ENCODE measurements around the gene CHRNA1.

Gene CHRNA1

GRCh38 chr2:174764280-174765255, at the start of gene CHRNA1:
Gene CHRNA1 (minus strand): TSS chr2:174764472. CDS start chr2:174764394, 78 bp downstream.
- TF ChIP-seq, protein P1, sequence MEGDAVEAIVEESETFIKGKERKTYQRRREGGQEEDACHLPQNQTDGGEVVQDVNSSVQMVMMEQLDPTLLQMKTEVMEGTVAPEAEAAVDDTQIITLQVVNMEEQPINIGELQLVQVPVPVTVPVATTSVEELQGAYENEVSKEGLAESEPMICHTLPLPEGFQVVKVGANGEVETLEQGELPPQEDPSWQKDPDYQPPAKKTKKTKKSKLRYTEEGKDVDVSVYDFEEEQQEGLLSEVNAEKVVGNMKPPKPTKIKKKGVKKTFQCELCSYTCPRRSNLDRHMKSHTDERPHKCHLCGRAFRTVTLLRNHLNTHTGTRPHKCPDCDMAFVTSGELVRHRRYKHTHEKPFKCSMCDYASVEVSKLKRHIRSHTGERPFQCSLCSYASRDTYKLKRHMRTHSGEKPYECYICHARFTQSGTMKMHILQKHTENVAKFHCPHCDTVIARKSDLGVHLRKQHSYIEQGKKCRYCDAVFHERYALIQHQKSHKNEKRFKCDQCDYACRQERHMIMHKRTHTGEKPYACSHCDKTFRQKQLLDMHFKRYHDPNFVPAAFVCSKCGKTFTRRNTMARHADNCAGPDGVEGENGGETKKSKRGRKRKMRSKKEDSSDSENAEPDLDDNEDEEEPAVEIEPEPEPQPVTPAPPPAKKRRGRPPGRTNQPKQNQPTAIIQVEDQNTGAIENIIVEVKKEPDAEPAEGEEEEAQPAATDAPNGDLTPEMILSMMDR (conservative IDR thresholded peaks at IDR 0.05; ENCODE audit: control insufficient read depth, insufficient read depth, low read depth, low read length), result no peak
- no peak within 1 kb of the TSS for H3K4me3 ChIP-seq (ENCODE audit: control insufficient read depth, low read depth, low read length)
- DNase-seq (ENCODE audit: low read depth), result peak; percentile 41

GRCh38 chr2:174812037-174812436, 47.8 kb upstream of the CHRNA1 start:
- no peak overlapping the region for H3K4me3 ChIP-seq (ENCODE audit: control insufficient read depth, low read depth, low read length)
- TF ChIP-seq, protein P1 (conservative IDR thresholded peaks at IDR 0.05; ENCODE audit: control insufficient read depth, insufficient read depth, low read depth, low read length), result no peak
- DNase-seq (ENCODE audit: low read depth), result no peak

GRCh38 chr2:174807931-174808330, 43.7 kb upstream of the CHRNA1 start:
- no peak for DNase-seq (ENCODE audit: low read depth)
- TF ChIP-seq, protein P1 (conservative IDR thresholded peaks at IDR 0.05; ENCODE audit: control insufficient read depth, insufficient read depth, low read depth, low read length), result no peak
- no peak overlapping the region for H3K4me3 ChIP-seq (ENCODE audit: control insufficient read depth, low read depth, low read length)

DNA sequence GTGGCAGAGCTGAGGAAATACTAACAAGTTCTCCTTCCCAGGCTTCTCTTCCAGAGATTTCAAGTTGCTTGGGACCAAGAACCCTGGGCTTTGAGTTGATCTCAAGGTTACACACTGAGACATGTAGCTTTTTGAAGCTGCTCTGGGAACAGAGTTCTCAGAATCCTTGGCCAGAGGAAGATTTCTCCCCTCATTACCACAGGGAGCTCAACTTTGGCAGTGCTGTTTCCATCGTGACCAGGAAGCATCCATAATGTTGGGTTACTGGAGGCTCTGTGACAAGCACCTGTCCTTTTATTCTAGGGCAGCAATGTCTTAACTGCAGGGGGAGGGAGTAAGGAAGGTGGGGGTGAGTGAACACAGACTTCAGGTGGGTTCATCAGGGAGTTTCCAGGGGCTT, 41.5 kb upstream of the CHRNA1 start:
- H3K4me3 ChIP-seq (ENCODE audit: control insufficient read depth, low read depth, low read length), result no peak overlapping the region
- no peak for DNase-seq (ENCODE audit: low read depth)
- TF ChIP-seq, protein P1 (conservative IDR thresholded peaks at IDR 0.05; ENCODE audit: control insufficient read depth, insufficient read depth, low read depth, low read length), result no peak

DNA sequence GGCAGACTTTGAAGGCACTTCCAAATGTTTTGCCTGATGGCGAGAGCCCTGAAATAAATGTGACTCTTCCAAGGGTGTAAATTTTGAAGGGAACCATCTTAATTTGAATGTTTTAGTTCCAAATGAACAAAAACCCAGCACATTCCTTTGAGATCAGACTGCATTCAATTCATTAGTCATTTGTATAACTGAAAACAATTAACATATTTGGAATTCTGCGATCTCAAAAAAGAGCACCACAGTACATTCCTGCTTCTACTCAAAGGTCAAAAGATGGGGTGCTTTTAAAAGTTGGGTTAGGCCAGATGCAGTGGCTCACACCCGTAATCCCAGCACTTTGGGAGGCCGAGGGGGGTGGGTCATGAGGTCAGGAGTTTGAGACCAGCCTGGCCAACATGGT, 38.2 kb upstream of the CHRNA1 start:
- DNase-seq (ENCODE audit: low read depth), result peak; percentile 12
- no peak overlapping the region for H3K4me3 ChIP-seq (ENCODE audit: control insufficient read depth, low read depth, low read length)
- TF ChIP-seq, protein P1 (conservative IDR thresholded peaks at IDR 0.05; ENCODE audit: control insufficient read depth, insufficient read depth, low read depth, low read length), result no peak

DNA sequence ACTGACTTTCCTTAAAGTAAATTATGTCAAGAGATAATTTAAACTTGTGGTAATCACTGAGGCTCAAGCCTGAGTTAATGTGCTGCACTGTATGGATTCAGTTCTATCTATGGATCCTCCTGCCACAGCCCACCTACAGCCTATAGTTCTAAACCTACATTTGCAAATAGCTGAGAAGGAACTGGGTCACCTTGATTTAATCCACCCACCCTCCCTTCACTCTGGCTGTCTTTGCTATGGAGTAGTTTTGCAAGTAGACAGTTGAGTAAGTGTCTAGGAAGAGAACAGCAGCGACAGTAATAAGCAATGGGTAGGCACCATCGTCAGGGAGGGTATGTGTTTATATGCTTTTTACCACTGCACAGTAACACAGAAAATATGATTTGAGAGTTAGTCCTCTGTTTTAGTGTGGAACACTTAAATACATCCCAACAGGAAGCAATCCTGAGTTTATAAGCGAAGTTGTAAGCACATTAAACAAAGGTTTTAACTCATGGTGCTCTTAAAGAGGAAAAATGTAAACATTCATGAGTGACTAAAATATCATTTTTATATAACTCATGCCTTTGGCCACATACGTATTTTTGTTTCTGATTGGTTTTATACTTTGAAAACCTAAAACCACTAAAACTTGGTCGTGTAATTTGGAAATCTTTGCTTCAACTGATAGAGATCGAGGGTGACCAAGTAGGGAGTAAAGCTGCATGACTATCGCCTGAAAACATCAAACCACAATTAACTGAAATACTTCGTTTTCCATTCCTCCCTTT, 36.3 kb upstream of the CHRNA1 start:
- TF ChIP-seq, protein P1 (conservative IDR thresholded peaks at IDR 0.05; ENCODE audit: control insufficient read depth, insufficient read depth, low read depth, low read length), result no peak
- DNase-seq (ENCODE audit: low read depth), result no peak
- H3K4me3 ChIP-seq (ENCODE audit: control insufficient read depth, low read depth, low read length), result no peak overlapping the region
